Left lung (tissue), 10 donors: Measurements from ENCODE around the gene CPNE7. TPM values are rescaled to one million over a fixed set of nuclear protein-coding genes. Genes with fewer than 3 reads are reported as not detected.
A peak's percentile ranks its signal among the peaks of the same experiment; 100 is the strongest.

Experiments used
- ATAC-seq: fragments of 200-7000 bp; cut with Tn5 transposase; one replicate; pipeline ENCODE4 v1.9.1; 2020; ENCODE audit warnings: moderate library complexity
- DNase-seq, 4 donors: peaks; one replicate each; pipeline ENCODE4 v3.0.0-alpha.2; 2013 to 2020
- H3K27ac ChIP-seq, 2 donors: fragments of 200-600 bp; sonication (generic) in 1 of 2; one replicate each; pipeline versions ENCODE4 v1.5.0 to v1.8.0; 2020 to 2021
- H3K27me3 ChIP-seq, 2 donors: fragments of 200-600 bp; sonication (generic) in 1 of 2; one replicate each; pipeline versions ENCODE4 v1.5.0 to v1.8.0; 2020 to 2021
- H3K36me3 ChIP-seq, 2 donors: fragments of 200-600 bp; sonication (generic) in 1 of 2; one replicate each; pipeline versions ENCODE4 v1.5.0 to v1.8.0; 2020 to 2021
- H3K4me1 ChIP-seq, 2 donors: fragments of 200-600 bp; one replicate each; pipeline ENCODE4 v1.8.0; 2021
- H3K4me3 ChIP-seq, 2 donors: fragments of 200-600 bp; sonication (generic) in 1 of 2; one replicate each; pipeline versions ENCODE4 v1.5.0 to v1.8.0; 2020 to 2021; ENCODE audit warnings: mild to moderate bottlenecking in 1 of 2
- H3K9me3 ChIP-seq, 2 donors: fragments of 200-600 bp; sonication (generic) in 1 of 2; one replicate each; pipeline versions ENCODE4 v1.5.0 to v1.8.0; 2020 to 2021
- intact Hi-C, 2 donors: fragments of 100-400 bp; cut with DNase I; formaldehyde crosslinking; loops; one replicate each; pipeline versions ENCODE4 v1.11.2 to v1.14.2; 2022
- polyA plus RNA-seq, 6 donors: library from polyadenylated mRNA; unstranded; fragments of 120-200 nt; gene quantifications; one replicate each; pipeline ENCODE4 v1.2.1, GENCODE V29; 2013; ENCODE audit not compliant: insufficient read length in 6 of 6
- total RNA-seq, 2 donors: library from RNA; stranded (reverse); fragmentation: NEBNext Ultra II Directional; extraction: Animal tissue kit (Norgen Biotek cat#: 25700); gene quantifications; one replicate each; pipeline ENCODE4 v1.2.1, GENCODE V29; 2021
- TF ChIP-seq, protein P1 (sequence below), 2 donors: fragments of 200-600 bp; sonication (generic) in 1 of 2; IDR thresholded peaks; one replicate each; pipeline versions ENCODE4 v1.5.0 to v1.8.0; 2021; ENCODE audit warnings: antibody characterized with exemption in 2 of 2
- donor health status: DM: no; HTN: yes; CAD: no.
- donor health status: DM: no; HTN: no; CAD: no.

CPNE7 gene
- total and polyA plus RNA-seq, 8 donors = 0.26 to 1.3 (median 0.36) TPM; not detected in 1

DNA sequence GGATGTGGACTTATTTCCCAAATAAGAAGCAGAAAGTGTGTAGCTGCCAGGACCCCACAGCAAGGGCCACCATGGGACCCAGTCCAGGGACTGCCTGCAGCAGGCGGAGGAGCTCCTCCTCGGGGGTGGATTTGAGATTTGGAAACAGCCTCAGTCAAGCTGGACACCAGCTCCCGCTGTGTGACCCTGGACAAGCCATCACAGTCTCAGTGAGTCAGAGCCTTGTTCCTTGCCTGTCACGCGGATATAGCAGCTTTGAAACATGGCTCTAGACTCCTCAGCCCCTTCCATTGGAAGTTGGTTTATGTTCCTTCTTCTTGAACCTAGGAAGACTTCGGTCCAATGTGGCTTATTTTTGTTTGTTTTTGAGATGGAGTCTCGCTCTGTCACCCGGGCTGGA lies 25.4 kb downstream of the CPNE7 start:
- DNase-seq = no peak
- H3K36me3 ChIP-seq = no peaks in the 10 kb centered on the region
- TF ChIP-seq, protein P1, sequence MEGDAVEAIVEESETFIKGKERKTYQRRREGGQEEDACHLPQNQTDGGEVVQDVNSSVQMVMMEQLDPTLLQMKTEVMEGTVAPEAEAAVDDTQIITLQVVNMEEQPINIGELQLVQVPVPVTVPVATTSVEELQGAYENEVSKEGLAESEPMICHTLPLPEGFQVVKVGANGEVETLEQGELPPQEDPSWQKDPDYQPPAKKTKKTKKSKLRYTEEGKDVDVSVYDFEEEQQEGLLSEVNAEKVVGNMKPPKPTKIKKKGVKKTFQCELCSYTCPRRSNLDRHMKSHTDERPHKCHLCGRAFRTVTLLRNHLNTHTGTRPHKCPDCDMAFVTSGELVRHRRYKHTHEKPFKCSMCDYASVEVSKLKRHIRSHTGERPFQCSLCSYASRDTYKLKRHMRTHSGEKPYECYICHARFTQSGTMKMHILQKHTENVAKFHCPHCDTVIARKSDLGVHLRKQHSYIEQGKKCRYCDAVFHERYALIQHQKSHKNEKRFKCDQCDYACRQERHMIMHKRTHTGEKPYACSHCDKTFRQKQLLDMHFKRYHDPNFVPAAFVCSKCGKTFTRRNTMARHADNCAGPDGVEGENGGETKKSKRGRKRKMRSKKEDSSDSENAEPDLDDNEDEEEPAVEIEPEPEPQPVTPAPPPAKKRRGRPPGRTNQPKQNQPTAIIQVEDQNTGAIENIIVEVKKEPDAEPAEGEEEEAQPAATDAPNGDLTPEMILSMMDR (IDR thresholded peaks at IDR 0.05) = no peak
- intact Hi-C loops = no loop called here
- H3K27ac ChIP-seq = no peak overlapping the region
- H3K4me3 ChIP-seq = no peak overlapping the region
- H3K4me1 ChIP-seq = peaks cover 10 to 14% of the 10 kb centered on the region in 2 donors
- ATAC-seq = no peak
- no peaks in the 10 kb centered on the region for H3K9me3 ChIP-seq
- peaks cover 0 to 17% of the 10 kb centered on the region in 2 donors for H3K27me3 ChIP-seq

DNA sequence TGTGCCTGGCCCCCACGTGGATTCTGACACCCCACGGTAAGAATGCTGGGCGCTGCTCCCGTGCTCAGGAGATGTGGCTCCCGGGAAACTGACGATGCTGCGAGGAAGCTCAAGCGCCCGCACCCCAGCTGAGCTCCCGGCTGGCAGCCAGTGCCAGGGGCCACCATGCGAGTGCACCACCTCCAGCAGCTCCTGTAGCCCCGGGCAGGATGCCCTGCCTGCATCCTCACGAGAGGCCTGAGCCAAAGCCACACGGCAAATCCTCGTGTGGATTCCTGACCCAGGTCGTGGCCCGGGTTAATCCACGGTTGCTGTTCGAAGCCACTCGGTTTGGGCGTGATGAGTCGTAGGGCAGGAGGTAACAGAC lies 26.3 kb downstream of the CPNE7 start:
- no peaks in the 10 kb centered on the region for H3K36me3 ChIP-seq
- DNase-seq = no peak
- H3K4me3 ChIP-seq = no peak overlapping the region
- H3K4me1 ChIP-seq = peaks cover 10 to 14% of the 10 kb centered on the region in 2 donors
- no peak for ATAC-seq
- TF ChIP-seq, protein P1 (IDR thresholded peaks at IDR 0.05) = no peak
- intact Hi-C loops = no loop called here
- peaks cover 0 to 17% of the 10 kb centered on the region in 2 donors for H3K27me3 ChIP-seq
- H3K27ac ChIP-seq = no peak overlapping the region
- no peaks in the 10 kb centered on the region for H3K9me3 ChIP-seq

DNA sequence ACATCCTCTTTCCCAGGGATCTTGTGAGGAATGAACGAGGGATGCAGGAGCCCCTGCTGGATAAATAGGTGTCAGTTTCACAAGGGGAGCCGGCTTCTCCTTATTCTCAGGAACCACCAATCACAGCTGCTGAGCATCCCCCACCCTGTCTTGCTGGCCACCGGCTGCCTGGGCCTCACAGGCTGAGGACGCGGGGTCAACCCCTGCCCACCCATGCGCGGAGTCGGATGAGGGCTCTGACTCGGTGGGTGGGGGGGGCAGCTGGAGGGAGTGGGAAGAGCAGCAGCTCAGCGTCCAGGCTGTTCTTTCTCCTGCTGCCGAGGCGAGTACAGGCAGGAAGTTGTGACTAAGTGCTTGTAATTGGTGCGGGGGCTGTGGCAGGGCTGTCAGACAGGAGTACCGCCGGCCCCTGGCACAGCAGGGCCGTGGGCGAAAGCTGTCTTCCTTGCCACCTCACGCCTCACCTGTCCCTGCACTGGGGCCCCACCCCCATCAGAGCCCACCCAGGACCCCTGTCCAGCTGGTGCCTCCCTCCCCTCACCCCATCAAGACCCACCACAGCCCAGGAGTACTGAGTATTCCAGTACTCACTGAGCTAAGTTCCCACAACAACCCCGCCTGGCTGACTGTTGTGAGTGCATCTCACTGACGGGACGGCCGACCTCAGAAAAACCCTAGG lies 26.9 kb downstream of the CPNE7 start:
- TF ChIP-seq, protein P1 (IDR thresholded peaks at IDR 0.05) = no peak
- Histone ChIP-seq H3K4me1 (peaks cover 10 to 14% of the 10 kb centered on the region in 2 donors), H3K9me3 (no peaks in the 10 kb centered on the region), H3K36me3 (no peaks in the 10 kb centered on the region), H3K27me3 (peaks cover 0 to 17% of the 10 kb centered on the region in 2 donors), H3K27ac (no peak overlapping the region), H3K4me3 (no peak overlapping the region)
- peak in 1 of 4 donors; percentile 59 for DNase-seq
- ATAC-seq = peak; percentile 87
- intact Hi-C loops = no loop called here

DNA sequence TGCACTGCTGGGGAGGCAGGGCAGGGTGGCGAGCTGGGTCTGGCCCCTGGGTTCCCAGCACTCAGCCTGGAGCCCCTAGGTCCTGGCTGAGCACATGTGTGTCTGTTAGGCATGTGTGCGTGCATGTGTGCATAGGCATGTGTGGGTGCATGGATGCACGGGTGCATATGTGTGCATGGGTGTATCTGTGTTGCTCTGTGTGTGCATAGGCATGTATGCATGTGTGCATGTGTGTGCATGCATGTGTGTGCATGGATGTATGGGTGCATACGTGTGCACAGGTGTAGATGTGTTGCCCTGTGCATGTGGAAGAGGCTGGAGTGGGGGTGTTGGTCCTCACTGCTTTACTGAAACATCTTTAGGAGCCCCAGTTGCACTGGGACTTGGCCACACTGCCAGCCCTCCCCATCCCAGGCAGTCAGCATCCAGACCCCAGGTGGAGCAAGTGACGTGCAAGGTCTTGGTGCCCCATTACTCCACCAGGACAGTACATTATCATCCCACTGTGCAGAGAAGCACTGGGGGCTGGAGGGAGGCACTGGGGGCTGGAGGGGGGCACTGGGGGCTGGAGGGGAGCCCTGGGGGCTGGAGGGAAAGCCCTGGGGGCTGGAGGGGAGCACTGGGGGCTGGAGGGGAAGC lies 27.5 kb downstream of the CPNE7 start:
- intact Hi-C loops = no loop called here
- peaks cover 0 to 17% of the 10 kb centered on the region in 2 donors for H3K27me3 ChIP-seq
- no peak overlapping the region for H3K27ac ChIP-seq
- H3K36me3 ChIP-seq = no peaks in the 10 kb centered on the region
- no peaks in the 10 kb centered on the region for H3K9me3 ChIP-seq
- TF ChIP-seq, protein P1 (IDR thresholded peaks at IDR 0.05) = no peak
- no peak overlapping the region for H3K4me3 ChIP-seq
- no peak for ATAC-seq
- no peak for DNase-seq
- peaks cover 10 to 14% of the 10 kb centered on the region in 2 donors for H3K4me1 ChIP-seq

DNA sequence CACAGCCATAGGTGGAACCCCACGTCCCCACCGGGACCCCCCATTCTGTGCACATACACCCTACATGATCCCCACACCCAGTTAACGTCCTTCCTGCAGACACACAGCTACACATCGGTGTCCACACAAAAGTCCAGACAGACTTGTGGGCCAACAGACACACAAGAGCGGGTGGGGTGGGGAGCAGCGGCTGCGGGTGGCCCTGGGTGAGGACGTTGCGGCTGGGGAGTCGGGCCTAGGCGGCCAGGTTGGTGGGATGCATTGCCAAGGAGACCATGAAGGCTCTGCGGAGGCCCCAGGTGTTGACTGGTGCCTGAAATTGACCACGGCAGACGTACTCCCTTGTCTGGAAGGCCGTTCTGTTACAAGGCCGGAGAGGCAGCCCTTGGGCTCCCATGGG lies 29.2 kb downstream of the CPNE7 start:
- ATAC-seq = no peak
- intact Hi-C loops = no loop called here
- Histone ChIP-seq H3K36me3 (no peaks in the 10 kb centered on the region), H3K27me3 (peaks cover 0 to 17% of the 10 kb centered on the region in 2 donors), H3K4me1 (peaks cover 10 to 14% of the 10 kb centered on the region in 2 donors), H3K27ac (no peak overlapping the region), H3K9me3 (no peaks in the 10 kb centered on the region), H3K4me3 (no peak overlapping the region)
- TF ChIP-seq, protein P1 (IDR thresholded peaks at IDR 0.05) = no peak
- no peak for DNase-seq
